COLO829 (cell line): ENCODE data around the gene WASL.

Experiments used
- DNase-seq: peaks from one replicate; pipeline ENCODE4 v3.0.0; 2012; ENCODE audit warnings: low spot score

Gene WASL

DNA sequence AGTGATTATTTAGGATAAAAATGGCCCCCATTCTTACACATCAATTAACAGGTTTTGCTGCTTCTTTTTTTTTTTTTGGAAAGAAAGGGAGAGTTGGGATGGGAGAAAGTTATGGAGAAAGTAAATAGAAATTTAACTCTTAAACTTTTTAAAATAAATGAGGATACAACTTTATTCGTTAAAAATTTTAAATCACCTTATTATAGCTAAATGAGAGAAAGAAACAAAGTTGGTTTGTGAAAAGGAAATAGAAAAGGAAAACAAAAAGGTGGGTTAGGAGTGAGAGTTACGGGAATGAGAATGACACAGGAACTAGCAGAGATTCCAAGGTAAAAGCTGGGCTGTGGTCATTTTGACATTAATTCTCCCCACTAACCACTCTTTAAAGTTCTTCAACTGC is 58.3 kb downstream of the WASL start:
- DNase-seq = no peak

DNA sequence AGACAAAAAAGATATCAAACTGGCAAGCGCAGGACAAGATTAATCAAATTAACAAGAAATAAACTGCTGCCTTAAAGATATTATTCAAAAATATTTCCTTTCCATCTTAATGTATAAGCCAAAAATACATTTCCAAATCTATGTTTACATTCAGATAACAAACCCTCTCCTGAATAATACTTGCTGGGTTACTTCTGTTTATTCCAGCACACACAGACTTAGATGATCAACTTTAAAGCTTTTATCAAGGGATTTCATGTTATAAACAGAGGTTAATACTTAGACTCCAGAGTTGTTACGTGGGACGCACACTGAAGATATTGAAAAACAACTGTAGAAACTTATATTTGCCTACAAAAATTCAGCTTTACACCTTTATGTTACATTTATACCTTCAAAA is 59.6 kb downstream of the WASL start:
- no peak for DNase-seq

DNA sequence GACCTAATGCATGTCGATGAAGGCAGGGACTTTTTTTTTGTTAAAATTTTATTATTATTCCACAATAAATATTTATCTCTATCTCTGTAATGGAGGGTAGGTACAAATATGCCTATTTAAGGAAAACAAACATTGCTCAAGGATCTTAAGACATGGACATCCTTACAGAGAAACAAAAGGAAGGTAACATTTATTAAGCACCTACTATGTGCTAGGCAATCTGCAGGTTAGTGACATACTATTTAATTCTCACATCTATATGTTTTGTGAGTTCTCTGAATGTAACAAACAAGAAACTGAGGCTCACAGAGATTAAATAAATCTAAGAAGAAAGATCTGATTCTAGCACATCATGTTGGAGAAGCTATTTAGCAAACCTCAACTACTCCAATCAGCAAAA is 61.1 kb downstream of the WASL start:
- DNase-seq = no peak

DNA sequence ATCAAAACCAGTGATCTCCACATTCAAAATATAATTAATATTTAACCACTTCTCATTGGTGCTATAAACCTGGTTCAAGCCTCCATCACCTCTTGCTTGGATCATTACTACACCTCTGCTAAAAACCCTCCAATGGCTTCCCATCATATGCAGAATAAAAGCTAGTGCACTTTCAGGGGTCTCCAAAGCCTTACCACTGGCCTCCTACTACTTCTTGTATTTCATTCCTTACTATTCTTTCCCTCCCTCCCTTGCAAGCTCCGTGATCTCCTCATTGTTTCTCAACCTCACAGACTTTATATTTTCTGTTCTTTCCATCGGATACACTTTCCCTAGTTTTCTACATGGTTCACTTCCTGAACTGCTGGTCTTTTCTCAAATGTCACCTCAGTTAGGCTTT is 61.6 kb downstream of the WASL start:
- DNase-seq = no peak

DNA sequence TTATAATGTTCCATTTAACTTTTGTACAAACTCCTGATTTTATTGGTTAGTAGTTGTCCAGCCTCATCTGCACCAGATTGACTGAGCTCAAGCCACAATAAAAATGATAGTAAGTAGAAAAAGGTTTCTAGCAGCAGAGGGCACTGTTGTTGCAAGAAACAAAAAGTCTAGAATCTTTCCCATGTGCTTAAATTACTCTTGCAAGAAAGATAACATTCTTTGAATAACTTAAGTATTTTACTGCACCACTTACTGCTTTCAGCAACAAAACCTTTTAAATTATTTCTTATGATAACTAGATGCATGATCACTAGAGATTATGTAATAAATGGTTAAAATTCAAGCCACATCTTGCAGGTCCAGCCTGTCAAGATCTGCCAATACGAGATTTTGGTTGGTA is 66.1 kb downstream of the WASL start:
- peak; percentile 54 for DNase-seq

DNA sequence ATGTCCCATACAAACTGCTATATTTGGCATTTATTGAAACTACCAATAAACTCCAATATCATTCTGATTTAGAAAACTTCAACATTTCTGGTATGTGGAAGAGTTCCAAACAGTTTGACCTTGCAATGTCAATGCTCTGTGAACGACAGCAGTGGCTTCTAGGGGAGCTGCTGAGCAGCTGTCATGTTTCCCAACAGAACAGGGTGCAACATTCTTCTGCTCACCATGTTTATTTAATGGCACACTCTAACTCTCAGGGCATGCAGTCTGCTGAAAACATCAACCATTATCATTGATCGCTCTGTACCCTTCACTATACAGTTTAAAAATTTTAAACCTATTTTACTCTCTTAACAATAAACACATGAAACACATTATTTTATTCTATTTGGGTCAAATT is 67.2 kb downstream of the WASL start:
- DNase-seq = no peak

DNA sequence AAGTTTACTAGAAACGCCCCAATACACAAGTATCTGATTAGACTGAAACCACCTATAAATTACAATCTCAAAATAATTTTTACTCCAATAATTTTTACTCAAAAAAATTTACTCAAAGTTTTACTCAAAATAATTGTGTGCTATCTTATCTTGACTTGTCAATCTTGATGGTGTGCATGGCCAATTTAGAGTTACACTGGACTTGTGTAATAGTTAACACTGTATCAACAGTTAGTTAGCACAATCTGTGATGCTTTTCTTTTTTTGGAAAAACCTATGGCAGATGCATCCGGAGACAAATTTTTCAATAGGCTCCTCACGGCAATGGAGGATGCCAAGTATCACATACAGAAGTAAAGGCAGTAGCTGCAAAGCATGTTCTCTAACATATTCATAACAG is 68.2 kb downstream of the WASL start:
- no peak for DNase-seq

DNA sequence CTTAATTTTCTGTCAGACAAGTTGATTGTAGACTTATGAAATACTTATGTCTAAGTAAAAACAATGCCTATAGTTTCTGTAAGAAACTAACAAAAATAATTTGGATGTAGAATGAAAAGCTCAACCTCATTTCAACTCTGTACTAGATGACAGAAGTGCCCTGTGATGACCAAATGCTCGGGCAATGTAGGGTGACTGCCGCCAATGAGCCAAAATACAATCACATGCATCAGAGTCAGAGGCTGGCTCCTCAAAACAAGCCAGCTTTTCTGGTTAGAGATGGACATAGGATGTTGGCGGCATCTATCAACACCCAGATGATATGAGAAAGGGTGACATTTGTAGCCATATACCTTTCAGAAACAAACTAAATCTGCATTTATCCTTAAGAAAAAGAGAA is 69.2 kb downstream of the WASL start:
- DNase-seq = no peak

DNA sequence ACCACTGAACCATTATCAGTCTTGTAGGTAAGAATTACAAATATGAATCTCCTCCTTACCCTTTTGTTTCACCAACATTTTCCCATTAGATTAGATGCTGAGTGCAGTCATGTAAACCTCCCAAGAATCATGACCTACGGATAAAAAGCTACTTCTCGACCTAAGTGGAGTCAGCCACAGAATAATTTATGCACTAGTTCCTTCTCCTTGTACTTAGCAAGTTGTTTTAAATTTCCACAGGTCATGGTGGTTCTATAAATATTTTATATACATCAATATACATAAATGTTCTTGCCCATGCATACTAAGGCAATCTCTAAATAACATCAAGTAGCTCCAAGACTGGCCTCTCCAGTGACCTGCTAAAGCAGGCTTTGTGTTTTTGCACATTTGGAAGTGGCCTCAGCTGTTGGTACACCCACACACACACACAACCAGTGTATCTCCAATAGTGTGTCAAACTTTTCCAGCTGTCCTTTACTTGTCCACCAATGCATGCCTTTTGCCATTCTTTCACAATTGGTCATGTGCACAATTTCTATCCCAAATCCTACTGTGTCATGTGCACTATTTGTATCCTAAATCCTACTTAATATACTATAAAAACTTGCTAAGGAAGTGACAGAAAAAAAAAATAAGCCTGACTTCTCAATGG is 71.6 kb downstream of the WASL start:
- no peak for DNase-seq

DNA sequence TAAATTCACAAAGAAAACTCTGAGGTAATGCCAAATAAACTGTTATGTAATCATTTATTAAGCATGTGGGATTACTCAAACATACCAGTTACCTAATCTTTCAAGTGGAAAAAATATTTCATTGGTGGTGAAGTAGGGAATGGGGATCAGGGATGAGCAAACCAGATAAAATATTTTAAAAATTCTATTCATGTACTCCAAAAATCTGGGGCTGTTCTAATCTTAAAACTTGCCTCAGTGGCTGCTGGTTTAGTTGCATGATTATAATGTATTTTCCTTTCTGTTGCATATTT is 73.7 kb downstream of the WASL start:
- DNase-seq = no peak

DNA sequence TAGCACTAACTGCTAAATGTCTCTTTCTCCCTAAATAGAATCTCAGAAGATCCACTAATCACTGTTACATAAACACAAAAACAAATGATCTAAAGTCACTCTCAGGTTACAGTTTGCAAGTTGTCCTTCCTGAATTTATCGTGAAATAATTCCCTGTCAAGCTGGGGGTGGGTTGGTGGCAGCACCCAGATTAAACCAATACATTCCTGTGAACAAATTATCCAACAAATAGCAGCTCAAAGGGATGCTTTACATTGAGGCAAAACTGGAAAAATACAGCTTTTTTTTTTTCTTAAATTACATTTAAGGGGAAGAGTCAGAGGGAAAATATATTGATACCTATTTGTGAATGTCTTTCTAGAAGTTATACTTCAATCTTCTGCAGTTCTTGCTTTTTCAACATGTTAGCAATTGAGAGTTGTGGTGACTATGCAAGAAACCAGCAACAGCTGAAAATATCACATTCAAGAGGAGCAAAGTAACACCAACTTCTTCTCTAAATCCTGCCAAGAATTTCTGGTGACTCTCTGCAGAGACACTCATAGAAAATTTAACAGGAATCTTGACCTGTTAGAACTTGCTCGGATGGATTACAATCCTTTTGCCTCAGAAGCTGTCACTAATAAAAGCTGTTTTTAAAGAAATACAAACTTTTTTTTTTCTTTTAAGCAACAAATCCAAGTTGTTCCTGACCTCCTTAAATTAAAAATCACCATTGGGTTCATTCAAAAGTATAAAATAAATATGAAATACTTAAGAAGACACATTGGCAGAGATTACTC is 74.2 kb downstream of the WASL start:
- no peak for DNase-seq

DNA sequence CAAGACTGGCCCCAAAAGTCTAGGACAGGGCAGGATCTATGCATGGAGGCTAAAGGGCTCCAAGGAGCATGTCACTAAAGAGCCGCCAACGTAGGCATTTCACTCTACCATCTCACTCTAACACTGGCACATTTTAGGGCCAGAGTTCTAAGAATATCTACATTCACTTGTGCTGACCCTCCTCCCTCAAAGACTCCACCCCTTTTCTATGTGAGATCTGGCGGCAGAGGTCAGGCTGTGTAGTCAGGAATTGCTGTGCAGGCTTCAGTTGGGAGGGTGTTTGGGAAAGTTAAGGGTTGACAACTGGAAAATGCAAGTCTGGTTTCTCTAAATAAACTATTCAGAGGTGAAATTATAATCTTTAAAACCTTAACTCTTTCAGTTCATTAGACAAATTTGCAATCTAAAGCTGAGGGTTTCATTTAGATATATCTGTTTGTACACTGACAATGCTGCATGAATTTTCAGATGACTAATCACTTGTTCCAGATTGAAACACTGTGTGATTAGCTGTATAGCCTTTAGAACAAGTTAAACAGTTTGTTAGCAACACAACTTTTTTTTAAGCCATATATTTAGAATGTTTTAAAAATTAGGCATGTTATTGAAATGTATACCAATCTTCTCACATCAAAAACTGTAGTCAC is 74.9 kb downstream of the WASL start:
- DNase-seq = no peak

DNA sequence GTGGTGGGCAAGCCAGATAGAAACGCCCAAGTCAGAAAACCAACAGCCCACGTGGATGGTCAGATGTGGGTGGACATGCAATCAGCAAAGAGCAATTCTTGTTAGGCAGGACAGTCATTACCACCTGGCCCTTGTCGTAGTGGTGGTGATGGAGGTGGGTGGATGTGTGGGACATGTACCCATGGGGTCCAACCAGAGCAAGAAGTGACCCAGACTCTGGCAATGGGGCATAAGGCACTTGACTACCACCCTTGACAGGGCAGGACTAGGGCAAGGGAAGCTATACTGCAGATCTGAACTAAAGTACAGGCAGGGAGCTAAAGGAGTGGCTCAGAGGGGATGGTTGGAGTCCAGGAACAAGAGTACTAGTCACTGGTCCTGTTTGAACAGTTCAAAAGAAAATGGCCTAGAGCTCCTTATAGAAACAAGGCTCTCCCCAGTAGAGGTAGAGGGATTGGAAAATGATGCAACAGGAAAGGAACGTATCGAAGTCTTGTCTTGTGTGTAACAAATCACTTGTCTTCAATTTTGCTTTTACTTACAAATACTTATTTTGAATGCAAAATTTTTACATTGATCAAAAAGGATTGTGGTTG is 75.6 kb downstream of the WASL start:
- no peak for DNase-seq

DNA sequence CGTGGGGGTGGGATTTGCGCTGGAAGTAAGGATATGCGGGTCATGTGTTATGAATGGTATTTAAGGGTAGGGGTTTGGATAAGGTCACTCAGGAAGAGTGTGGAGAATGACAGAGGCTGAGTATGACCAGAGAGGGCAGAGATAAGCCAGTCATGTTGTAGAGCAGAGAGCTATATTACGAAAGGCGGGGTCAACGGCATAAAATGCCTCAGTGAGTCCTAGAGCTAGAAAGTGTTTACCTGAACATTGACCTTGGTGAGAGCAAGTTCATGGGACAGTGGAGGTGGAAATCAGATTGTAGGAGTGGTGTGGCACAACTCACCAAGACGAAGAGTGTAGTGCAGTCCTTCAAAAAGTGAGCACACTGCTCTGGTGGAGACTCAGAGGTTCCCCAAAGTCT is 79.3 kb downstream of the WASL start:
- no peak for DNase-seq

DNA sequence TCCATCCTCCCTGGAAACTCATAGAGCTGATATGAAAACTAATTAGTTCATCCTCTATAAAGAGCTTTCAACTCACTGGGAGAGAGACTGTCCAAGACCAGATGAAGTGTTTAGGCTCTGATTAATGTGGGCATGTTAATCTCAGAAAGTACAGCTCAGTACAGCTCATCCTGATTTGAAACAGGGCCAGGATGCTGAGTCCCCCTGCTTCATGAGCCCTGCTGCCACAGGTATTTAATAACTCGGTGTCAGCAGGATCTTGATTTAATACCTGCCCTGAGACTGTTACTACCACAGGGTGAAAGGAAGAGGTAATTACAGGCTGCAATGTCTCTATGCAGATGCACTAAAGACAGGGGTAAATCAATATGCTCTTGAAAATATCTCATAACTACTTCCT is 82.3 kb downstream of the WASL start:
- DNase-seq = no peak

DNA sequence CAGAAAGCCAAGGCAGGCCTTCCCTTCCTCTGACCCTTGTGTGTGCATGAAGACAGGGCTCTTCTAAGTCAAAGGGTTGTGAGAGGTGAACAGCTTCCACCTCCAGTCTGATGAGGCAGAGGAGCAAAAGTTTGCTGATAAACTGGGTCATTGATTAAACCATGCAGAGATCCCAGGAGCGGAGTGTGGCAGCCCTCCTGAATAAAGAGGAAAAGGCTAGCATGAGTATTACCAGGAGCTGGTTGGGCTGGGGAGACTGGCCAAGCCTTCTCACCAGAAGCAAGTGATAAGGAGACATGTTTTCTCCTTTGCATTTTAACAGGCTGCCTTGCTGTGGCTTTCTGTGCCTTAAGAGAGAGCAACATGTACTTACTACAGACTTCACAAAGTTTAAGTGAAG is 82.9 kb downstream of the WASL start:
- no peak for DNase-seq

DNA sequence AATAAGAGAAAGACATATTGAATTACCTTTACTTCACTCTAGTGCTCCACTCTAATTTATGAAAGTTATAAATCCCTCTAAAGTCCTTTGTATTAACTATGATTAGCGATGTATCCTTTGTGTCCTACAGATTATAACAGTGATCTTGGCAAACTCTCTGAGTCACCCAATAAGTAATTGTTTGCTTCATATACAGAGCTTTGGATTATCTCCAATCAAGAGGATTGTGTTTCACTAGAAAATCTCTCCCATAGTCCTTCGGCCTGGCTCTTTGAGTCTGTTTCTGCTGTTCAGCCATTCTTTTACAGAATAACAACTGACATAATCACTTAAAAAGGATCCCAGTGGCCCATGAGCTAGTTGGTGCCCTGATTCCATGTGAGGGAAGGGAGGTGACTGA is 83.6 kb downstream of the WASL start:
- DNase-seq = no peak

DNA sequence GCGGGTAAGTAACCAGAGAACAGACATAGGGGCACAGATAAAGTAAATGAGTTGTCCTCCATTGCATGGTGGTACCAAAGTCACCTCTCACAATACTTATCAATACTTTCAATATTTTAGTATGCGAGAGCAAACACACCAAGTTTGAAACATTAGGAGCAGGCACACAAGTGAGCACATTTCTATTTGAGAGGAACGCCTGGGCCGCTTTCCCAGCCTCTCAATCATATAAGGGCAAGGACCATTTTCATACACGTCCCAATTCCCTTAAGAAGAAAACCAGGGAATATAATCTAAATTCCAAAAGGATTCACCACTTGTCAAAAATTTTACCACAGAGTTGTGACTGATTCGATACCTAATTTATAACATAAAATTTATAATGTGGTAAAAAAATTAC is 85.6 kb downstream of the WASL start:
- no peak for DNase-seq

DNA sequence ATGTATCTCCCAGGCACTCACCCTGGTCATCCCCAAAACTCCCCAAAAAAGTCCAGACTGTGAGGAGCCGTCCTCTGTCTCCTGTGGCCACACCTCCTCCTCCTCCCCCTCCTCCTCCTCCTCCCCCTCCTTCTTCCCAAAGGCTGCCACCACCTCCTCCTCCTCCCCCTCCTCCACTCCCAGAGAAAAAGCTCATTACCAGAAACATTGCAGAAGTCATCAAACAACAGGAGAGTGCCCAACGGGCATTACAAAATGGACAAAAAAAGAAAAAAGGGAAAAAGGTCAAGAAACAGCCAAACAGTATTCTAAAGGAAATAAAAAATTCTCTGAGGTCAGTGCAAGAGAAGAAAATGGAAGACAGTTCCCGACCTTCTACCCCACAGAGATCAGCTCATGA is 86.0 kb downstream of the WASL start:
- no peak for DNase-seq

DNA sequence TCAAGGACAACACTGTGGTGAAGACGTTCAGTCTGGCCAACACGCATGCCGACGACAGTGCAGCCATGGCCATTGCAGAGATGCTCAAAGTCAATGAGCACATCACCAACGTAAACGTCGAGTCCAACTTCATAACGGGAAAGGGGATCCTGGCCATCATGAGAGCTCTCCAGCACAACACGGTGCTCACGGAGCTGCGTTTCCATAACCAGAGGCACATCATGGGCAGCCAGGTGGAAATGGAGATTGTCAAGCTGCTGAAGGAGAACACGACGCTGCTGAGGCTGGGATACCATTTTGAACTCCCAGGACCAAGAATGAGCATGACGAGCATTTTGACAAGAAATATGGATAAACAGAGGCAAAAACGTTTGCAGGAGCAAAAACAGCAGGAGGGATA is 86.5 kb downstream of the WASL start:
- no peak for DNase-seq

DNA sequence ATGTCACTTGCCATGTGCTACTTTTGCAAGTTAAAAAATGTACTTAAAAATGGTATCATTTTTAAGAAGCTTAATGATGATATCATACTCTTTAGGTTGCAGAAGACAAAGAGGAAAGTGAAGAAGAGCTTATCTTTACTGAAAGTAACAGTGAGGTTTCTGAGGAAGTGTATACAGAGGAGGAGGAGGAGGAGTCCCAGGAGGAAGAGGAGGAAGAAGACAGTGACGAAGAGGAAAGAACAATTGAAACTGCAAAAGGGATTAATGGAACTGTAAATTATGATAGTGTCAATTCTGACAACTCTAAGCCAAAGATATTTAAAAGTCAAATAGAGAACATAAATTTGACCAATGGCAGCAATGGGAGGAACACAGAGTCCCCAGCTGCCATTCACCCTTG is 87.0 kb downstream of the WASL start:
- DNase-seq = no peak

DNA sequence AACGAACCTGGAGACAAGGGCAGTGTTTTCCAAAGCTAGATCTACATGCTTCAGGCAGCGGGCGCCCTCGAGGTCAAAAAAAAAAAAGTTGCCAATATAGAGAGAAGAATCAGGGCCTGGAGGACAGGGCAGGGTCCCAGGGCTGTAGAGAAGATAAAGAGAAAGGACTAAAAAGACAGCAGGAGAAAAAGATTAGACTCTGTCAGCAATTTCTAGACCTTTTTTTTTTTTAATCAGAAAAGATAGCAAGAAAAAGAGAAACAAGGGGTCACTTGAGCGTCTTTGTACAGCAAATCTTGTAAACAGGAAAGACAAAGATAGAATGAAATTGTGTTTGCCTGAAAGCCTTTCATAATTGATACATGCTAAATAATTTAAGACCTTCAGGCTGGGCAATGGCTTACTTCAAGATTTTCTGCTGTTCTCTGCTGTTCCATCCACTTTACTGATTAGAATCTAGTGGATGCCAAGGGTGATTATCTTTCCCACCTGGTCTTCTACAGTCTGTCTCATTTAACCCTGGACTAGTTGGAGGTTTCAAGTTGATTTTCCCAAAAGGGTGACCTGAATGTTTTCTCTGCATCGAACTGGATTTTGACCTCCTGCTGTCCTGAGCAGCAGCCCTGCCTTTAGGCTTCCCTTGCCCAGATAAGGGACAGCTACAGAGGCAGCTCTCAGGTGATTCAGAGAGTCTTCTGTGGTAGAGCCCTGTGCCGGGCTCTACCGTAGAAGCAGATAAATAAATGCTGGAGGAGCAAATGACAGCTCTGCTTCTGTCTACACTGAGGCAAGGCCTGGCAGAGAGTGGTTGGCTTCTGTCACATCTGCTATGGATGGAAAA is 88.1 kb downstream of the WASL start:
- no peak for DNase-seq

DNA sequence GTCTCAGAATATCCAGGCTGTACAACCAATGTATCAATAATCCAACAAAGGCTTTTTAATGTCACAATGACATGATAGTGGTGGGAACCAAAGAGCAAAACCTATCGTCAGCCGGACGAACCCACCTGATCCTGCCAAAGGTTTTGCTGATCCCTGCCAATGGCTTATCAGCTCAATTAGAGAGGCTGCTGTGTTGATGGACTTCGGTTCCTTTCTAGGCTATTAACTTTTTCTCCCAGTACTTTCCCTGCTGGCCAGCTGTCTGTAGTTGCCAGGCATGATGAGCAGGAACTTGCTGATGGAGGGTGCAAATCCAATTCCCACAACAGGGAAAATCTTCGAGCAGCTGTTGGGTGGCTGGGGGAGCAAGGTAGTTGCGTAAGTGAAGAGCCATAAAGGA is 90.8 kb downstream of the WASL start:
- no peak for DNase-seq
